GM19324 (cell line): ENCODE results near the gene NANOS3.

Experiments used
- ATAC-seq: cut with Tn5 transposase; IDR thresholded peaks from one replicate; pipeline ENCODE4 v1.9.1; 2021; ENCODE audit warnings: mild to moderate bottlenecking, moderate library complexity; ENCODE audit not compliant: unreplicated experiment, low FRiP score

Gene NANOS3

DNA sequence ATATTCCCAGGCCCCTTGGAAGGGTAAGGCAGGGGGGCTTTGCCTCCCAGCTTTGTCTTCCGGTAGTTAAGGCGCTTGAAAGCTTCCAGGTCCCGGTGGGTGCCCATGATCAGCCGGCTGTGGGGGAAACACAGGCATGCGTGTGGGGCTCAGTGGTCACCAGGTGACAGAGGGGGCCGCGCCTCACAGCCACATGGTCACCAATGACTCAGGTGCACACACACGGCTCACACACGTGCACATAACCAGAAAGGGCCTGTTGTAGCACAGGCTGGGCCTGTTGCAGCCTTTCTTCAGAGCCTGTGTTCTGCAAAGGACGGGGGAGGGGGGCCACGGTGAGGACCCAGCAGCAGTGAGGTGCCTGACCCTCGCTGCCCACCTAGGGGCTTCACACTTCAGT is 5.9 kb downstream of the NANOS3 start:
- ATAC-seq: no peak

DNA sequence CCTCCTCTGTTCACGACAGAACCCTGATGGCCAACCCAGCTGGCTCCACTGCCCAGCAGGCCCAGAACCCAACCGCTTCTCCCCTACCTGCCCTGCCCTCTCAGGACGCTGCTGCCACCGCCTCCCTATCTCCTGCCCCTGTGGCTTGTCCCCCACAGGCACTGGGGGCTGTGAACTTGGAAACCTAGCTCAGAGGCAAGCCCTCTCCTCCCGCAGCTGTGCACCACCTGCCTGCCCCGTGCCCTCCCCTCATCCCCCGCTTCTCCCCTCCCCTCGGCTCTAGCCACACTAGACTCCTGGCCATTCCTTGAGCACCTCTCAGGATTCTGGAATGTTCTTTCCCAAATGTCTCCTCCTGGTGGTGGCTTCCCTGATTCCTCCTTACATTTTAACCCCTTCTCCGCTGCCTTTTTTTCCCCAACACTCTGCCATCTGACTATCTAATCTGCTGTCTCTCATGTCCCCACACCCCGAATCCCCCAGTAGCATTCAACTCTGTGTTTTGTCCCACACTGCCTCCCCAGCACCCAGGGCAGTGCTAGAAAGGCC is 6.7 kb downstream of the NANOS3 start:
- ATAC-seq: no peak

DNA sequence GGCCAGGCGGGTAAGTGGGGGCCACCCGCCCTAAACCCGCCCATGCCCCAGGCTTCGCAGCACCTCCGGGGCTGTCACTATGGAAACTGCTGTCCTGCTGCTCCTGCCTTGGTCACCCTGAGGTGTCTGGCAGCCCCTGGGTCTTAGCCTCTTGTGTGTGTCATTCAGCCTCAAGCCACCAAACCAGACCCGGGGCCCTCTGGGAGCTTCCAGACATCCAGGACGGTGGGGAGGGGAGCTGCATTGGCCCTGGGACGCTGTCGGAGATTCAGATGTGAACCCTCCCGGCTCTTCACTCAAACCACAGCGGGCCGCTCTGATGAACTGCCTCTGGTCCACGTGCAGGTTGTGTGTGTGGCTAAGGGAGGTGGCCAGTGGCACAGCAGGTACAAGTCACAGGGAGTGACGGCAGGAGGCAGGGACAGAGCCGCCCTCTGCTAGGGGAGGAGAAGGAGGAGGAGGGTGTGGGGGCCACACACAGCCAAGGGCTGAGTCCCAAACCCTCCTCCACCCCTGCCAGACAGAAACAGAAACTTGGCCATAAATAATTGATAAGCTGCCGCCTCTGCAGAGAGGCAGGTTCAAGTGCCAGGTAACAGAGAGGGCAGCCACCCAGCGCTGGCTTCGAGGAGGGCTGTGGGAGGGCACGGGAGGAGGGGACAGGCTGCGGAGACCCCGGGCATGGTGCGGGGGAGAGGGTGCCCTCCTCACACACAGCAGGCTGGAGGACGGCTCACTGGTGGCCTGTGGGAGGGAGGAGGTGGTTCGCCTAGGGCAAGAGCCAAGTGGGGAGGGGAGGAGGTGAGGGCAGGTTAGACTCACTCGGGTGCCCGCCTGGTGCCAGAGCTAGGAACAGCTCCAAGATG is 8.0 kb downstream of the NANOS3 start:
- no peak for ATAC-seq

DNA sequence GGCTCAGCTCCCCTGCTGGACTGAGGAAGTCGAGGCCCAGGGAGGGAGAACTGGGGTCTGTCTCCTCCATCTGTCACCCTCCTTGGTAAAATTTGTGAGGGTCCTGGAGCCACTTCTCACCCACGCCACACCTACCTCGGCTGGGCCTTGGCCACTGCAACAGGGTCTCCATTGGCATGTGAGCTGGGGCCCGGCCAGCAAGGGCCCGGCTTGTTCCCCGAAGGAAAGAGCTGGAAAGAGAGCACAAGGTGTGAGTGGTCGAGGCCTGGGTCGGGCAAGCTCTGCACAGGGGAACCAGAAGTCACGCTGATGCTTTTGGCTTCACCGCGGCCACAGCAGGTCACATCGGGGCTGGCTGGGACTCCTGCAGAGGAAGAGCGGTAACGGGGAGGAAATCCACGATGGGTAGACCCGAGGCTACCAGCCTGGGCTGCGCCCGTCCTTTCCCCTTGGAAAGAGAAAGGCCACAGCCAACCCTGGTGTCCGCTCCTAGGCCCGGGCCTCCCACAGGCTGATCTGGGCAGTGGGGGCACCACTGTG is 9.0 kb downstream of the NANOS3 start:
- ATAC-seq: no peak

DNA sequence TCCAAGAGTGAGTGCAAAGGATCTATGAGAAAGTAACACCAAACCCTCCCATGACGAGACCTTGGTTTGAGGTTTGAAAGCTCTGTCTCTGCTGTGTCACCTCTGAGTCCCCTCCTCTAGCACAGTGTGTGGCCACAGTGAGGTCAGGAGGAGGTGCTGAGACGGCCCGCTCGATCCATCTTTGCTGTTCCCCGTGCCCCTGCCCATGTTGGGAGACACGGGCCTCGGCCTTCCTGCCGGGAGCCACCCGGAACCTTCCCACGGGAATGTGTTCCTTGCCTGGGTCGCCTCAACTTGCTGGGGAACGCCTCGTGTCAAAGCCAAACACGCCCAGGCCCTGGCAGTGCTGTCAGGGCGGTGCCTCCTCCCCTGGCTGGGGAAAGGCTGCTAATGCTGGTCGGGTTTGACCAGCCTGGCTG is 10.1 kb downstream of the NANOS3 start:
- no peak for ATAC-seq

DNA sequence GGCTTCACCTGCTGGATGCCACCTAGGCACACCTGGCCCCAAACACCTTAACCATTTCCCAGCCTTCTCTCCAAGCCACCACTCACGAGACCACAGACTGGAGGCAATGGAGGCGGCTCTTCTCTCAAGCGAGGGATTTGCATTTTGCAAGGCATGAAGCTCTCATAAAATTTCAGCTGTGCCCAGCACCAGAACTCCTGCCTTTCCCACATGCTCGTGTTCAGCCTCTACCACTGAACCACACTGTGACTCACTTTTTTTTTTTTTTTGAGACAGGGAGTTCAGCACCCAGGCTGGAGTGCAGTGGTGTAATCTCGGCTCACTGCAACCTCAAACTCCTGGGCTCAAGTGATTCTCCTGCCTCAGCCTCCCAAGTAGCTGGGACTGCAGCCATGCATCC is 10.6 kb downstream of the NANOS3 start:
- no peak for ATAC-seq

DNA sequence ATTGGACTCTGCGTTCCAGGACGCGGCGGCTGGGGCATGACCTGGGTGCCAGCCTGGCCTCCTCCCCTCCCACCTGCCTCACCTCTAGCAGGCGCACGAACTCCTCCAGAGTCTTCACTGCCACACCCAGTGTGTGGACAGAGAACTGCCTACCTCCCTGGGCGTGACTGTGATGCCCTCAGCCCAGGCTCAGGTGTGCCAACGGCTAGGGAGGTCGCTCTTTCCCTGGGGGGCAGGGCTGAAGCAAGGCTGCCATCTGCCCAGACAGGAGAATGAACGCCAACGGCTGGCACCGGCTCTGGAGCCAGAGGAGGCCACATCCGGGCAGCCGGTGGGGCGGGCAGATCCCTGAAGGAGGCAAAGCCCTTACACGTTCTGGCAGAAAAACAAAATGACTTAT is 11.3 kb downstream of the NANOS3 start:
- no peak for ATAC-seq

DNA sequence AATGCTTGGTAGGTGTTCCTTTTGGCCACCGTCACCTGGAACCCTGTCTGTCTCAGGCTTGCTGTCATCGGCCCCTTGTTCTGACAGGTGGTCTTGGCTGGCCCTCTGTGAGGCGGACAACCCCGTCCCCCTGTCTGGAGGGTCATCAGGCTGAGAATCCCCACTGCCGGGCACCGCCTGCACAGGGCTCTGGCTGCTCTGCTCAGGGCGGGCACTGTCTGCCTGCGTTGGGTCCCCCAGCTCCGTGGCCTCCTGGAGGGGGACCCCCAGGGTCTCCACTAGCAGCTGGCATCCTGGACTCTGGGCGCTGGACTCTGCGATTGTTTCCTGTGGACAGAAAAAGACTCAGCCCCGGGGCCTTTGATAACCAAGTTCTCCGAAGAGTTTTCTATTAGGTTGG is 13.2 kb downstream of the NANOS3 start:
- ATAC-seq: no peak

DNA sequence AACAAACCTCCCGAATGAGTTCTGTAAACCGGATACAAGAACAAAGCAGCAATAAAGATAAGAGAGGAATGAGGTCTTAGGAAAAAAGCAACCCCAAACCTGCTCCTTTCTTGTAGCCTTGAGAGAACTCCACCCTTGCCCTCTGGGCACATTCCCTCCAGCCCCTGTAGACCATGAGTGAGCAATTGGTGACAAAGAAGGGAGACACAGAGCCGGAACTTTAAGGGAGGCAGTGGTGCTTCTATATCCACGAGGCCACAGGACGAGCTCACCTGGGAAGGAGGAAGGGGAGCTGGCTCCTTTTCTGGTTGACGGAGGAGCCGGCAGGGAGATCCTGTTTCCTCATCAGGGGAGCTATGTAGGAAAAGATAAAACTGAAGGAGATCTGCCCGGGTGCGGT is 15.9 kb downstream of the NANOS3 start:
- no peak for ATAC-seq

DNA sequence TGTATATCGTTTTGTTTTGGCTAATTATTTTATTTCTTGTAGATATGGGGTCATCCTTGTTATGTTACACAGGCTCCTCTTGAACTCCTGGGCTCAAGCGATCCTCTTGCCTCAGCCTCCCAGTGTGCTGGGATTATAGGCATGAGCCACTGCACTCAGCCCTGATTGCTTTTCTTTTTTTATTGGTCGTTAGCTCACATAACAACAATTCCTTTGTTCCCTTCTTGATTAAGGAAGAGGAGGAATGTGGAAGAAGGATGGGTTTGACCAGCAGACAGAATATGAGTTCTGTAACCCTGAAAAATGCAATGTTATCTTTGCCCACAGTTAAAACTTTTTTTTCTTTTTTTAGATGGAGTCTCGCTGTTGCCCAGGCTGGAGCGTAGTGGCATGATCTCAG is 17.6 kb downstream of the NANOS3 start:
- ATAC-seq: no peak

DNA sequence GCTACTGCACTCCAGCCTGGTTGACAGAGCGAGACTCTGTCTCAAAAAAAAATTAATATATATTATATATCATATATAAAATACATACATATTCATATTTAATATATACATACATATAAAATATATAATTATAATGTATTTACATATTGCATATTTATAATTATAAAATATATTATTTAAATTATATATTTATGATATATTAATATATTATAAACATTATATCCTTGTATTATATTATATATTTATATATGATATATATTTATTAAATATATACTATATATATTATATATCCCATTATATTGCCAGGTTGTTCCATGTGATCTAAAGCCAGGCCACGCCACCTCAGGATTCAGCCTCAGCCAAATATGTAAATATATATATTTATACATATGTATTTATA is 19.3 kb downstream of the NANOS3 start:
- ATAC-seq: no peak

DNA sequence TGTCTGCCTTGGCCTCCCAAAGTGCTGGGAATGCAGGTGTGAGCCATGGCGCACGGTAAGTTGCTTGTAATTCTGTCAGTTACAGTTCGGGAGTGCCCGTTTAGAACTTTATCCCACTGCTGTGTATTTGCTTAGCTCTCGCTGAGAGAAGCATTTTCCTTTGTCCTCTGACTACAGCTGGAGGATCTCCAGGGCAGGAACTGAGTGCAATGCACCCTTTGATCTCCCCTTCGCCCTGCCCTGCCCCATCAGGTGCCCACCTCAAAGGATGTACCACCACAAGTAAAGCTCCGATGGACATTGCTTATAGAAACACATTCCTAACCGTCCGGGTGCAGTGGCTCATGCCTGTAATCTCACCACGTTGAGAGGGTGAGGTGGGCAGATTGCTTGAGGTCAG is 22.5 kb downstream of the NANOS3 start:
- ATAC-seq: no peak

DNA sequence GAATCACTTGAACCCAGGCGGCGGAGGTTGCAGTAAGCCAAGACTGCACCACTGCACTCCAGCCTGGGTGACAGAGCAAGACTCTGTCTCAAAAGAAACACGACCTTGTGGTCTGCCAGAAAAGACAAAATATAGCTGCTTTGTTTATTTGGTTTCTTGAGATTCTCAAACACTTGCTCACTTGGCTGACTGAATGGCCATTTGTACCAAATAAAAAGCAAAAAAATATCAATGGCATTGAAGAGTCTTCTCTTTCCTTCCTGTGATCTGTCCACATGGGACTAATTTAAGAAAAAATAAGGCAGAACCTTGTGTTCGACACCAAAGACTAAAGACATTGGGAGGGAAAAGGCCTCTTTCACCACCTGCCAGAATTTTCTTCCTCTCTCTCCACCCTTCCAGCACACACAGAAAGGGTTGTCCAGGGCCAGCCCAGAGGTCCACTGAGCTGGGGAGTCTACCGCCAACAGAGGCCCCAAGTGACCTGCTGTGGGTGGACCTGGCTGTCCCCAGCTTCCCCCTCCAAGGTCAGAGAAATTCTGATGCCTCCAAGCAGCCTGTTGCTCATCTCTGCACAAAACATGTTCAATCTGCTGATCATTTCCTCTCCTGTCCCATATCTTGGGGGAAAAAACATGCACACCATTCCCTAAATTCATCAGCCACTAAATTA is 23.1 kb downstream of the NANOS3 start:
- no peak for ATAC-seq

DNA sequence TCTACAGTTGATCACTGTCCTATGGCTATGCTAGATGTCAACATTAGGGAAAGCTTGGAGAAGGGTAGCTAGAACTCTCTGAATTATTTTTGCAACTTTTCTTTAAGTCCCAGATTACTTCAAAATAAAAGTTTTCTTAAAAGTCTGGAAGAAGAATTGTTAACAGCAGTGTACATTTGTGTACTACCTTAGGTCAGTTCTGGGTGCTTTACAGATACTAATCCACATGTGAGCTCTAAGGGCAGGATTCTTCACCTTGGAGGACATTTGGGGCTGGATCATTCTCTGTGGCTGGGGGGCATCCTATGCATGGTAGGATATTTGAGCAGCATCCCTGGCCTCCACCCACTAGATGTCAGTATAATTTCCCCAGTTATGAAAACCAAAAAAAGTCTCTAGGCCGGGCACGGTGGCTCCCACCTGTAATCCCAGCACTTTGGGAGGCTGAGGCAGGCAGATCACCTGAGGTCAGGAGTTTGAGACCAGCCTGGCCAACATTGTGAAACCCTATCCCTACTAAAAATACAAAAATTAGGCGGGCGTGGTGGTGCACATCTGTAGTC is 26.1 kb downstream of the NANOS3 start:
- ATAC-seq: no peak

DNA sequence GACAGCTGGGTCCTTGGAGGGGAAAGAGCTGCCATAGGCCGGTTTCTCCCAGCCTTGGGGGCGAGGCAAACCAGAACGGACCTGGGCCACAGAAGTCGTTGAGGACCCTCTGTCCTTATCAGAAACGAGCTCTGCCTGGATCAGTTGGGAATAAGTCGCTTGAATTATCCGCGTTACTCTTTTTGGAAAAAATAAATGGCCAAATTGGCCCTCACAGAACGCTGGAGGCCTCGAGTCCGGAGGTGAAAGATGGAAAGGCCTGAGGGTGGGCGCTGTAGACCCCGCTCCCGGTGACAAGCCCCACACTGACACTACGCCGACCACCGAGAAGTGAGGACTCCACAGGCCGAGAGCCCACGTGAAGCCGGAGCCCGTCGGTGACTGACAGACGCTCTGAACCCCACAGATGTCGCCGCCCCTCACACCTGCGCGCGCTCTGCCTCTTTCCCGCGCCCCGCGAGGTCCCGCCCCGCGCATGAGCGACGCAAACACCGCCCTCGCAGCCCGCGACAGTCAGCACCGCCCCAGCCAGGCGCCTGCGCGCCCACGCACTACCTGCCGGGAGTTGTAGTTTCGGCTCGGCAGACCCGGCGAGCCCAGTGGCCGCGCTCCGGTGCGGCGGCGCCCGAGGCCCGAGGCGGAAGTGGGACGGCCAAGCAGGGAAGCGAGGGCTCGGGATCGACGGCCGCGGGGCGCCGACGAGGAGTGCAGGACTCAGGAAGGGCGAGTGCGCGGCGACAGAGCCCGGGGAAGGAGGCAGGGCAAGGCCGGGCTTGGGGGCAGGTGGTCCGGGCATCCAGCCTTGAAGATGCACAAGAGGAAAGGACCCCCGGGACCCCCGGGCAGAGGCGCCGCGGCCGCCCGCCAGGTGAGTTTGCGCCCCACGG is 28.9 kb downstream of the NANOS3 start, which contains the start of the genes BRME1 and CC2D1A:
BRME1 (minus strand) TSS at position 484 of the 887 bp plus-strand sequence. CDS start 1,225 bp downstream, outside the sequence.
CC2D1A (plus strand) TSS at position 568 of the 887 bp plus-strand sequence; CDS start at position 809, 241 bp downstream.
- ATAC-seq: peak; percentile 98

DNA sequence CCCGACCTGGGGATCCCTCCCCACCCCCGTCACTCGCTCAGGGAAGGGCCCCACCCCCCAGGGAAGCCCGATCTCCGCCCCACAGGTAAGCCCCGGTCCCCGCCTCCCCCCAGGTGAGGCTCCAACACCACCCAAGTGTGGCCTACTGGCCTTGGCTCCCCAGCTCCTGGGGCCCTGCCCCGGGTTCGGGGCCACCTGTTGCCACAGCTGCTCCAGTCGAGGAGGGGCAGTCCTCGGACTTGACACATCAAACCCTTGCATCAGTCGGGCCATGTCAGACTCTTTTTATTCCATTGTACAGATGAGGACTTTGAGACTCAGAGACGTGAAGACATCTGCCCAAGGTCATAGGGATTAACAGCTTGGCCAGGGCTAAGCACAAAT is 29.6 kb downstream of the NANOS3 start:
- ATAC-seq: peak; percentile 18

DNA sequence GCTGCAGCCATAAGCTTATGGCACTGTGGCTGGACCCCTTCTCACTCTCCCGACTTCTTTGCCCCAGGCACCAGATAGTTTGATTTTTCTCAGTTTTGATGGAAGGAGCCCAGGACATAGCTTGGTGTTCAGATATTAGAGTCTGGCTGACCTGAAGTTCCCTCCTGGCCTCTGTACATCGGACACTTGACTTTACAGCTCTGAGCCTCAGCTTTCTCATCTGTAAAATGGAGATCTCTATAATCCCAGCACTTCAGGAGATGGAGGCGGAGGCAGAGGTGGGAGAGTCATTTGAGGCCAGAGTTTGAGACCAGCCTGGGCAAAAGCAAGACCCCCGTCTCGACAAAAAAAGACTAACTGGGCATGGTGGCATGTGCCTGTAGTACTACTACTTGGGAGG is 30.0 kb downstream of the NANOS3 start:
- no peak for ATAC-seq

DNA sequence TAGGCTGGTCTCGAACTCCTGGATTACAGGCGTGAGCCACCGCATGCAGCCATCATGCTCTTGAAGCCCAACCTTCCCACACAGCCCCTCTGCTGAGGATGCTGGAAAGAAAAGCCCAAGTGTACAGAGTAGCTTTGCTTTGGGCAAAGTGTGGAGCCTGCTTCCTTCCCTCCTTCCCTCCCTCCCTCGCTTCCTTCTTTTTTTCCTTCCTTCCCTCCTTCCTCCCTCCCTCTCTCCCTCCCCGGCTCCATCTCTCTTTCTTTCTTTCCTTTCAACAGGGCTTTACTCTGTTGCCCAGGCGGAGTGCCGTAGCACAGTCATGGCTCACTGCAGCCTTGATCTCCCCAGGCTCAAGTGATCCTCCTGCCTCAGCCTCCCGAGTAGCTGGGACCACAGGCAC is 31.7 kb downstream of the NANOS3 start:
- no peak for ATAC-seq

DNA sequence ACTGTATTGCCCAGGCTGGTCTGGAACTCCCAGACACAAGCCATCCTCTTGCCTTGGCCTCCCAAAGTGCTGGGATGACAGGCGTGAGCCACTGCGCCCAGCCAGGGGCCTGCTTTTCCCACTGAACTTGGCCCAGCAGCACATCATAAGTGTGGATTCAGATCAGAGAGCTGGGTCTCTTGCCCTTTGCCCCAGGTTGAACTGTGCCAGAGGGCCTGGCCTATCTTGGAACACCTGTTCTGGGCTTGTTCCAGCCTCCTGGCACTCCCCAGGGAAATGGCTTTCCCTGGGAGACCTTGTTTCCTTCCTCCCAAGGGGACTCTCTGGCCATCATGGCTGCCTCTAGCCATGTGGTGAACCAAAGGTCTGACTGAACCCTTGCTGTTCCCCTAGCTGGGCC is 32.5 kb downstream of the NANOS3 start:
- ATAC-seq: no peak

DNA sequence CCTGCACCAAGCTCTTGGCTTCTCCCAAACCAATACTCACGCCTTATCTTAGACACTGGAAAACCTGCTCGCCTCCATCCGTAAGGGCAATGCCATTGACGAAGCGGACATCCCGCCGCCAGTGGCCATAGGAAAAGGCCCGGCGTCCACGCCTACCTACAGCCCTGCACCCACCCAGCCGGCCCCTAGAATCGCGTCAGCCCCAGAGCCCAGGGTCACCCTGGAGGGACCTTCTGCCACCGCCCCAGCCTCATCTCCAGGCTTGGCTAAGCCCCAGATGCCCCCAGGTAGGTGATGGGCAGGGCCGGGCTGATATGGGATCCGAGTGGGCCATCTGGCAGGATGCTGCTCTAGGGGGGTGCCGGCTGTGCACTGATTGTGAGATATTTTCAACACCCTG is 36.4 kb downstream of the NANOS3 start:
- no peak for ATAC-seq
